Large intestine (tissue), 3 donors: Measurements from ENCODE around the gene USP12. TPM values are rescaled to one million over a fixed set of nuclear protein-coding genes. Genes with fewer than 3 reads are reported as not detected.

ENCODE experiments used
- DNase-seq, 2 donors: peaks; one replicate each; pipeline versions ENCODE4 v3.0.0 to v3.0.0-alpha.2; 2013
- H3K27ac ChIP-seq: one replicate; pipeline ENCODE4 v1.5.1; 2013; ENCODE audit warnings: low read length
- H3K27me3 ChIP-seq: 2 replicates; pipeline ENCODE4 v1.6.1; 2013; ENCODE audit warnings: low read length; ENCODE audit not compliant: control insufficient read depth, insufficient read depth
- H3K36me3 ChIP-seq: 2 replicates; pipeline ENCODE4 v1.6.1; 2013; ENCODE audit warnings: low read length; ENCODE audit not compliant: control insufficient read depth, insufficient read depth
- H3K4me1 ChIP-seq: one replicate; pipeline ENCODE4 v1.6.1; 2013; ENCODE audit warnings: low read length; ENCODE audit not compliant: control insufficient read depth, insufficient read depth
- H3K4me3 ChIP-seq: one replicate; pipeline ENCODE4 v1.5.1; 2013; ENCODE audit warnings: low read length
- H3K9me3 ChIP-seq: one replicate; pipeline ENCODE4 v1.6.1; 2013; ENCODE audit warnings: mild to moderate bottlenecking, low read depth, low read length, moderate library complexity; ENCODE audit not compliant: control insufficient read depth
- WGBS: methylation state at CpG from one replicate; pipeline ENCODE4 v1.1.5; 2013; ENCODE audit warnings: low lambda C conversion rate; ENCODE audit not compliant: insufficient coverage; 5-methylcytosine and 5-hydroxymethylcytosine counted together
- polyA plus RNA-seq: library from polyadenylated mRNA; unstranded; fragments of 120-200 nt; gene quantifications from one replicate; pipeline ENCODE4 v1.2.1, GENCODE V29; 2013

The USP12 gene
- polyA plus RNA-seq, 1 donor = 52.7 TPM

- Histone ChIP-seq H3K27ac (no peak overlapping the region), H3K4me3 (no peak overlapping the region), H3K4me1 (no peaks in the 10 kb centered on the region), H3K9me3 (peaks cover 5% of the 10 kb centered on the region), H3K36me3 (peaks cover 3% of the 10 kb centered on the region), H3K27me3 (no peaks in the 10 kb centered on the region)
- DNase-seq = no peak
- 90% methylated on average over 2 of the region's 4 CpGs for WGBS
These were observed 33.0 kb downstream of the USP12 start for GRCh38 chr13:27138457-27139093.

GRCh38 chr13:27137759-27138158 is 33.9 kb downstream of the USP12 start:
- no peak overlapping the region for H3K27ac ChIP-seq
- H3K4me3 ChIP-seq = no peak overlapping the region
- no peaks in the 10 kb centered on the region for H3K4me1 ChIP-seq
- H3K9me3 ChIP-seq = peaks cover 5% of the 10 kb centered on the region
- no peaks in the 10 kb centered on the region for H3K27me3 ChIP-seq
- no CpG with 5 or more reads among the region's 7 CpGs for WGBS
- no peak for DNase-seq
- peaks cover 3% of the 10 kb centered on the region for H3K36me3 ChIP-seq

- H3K27ac ChIP-seq = no peak overlapping the region
- DNase-seq = no peak
- no peaks in the 10 kb centered on the region for H3K4me1 ChIP-seq
- no peaks in the 10 kb centered on the region for H3K27me3 ChIP-seq
- 76% methylated on average over 3 of the region's 5 CpGs for WGBS
- H3K4me3 ChIP-seq = no peak overlapping the region
- H3K36me3 ChIP-seq = no peaks in the 10 kb centered on the region
- H3K9me3 ChIP-seq = no peaks in the 10 kb centered on the region
These were observed 36.6 kb downstream of the USP12 start for GRCh38 chr13:27135023-27135422.

- no CpG with 5 or more reads among the region's 2 CpGs for WGBS
- no peaks in the 10 kb centered on the region for H3K27me3 ChIP-seq
- H3K36me3 ChIP-seq = no peaks in the 10 kb centered on the region
- no peaks in the 10 kb centered on the region for H3K4me1 ChIP-seq
- no peak overlapping the region for H3K4me3 ChIP-seq
- DNase-seq = no peak
- no peaks in the 10 kb centered on the region for H3K9me3 ChIP-seq
- no peak overlapping the region for H3K27ac ChIP-seq
These were observed 37.7 kb downstream of the USP12 start for GRCh38 chr13:27133889-27134288.

GRCh38 chr13:27132538-27132937 is 39.1 kb downstream of the USP12 start:
- no peaks in the 10 kb centered on the region for H3K4me1 ChIP-seq
- H3K4me3 ChIP-seq = no peak overlapping the region
- WGBS = no CpG with 5 or more reads among the region's 5 CpGs
- no peaks in the 10 kb centered on the region for H3K36me3 ChIP-seq
- H3K27me3 ChIP-seq = no peaks in the 10 kb centered on the region
- DNase-seq = no peak
- no peak overlapping the region for H3K27ac ChIP-seq
- no peaks in the 10 kb centered on the region for H3K9me3 ChIP-seq

- Histone ChIP-seq H3K4me1 (no peaks in the 10 kb centered on the region), H3K9me3 (no peaks in the 10 kb centered on the region), H3K4me3 (no peak overlapping the region), H3K36me3 (no peaks in the 10 kb centered on the region), H3K27ac (no peak overlapping the region), H3K27me3 (no peaks in the 10 kb centered on the region)
- no peak for DNase-seq
- WGBS = 100% methylated on average over 3 of the region's 3 CpGs
These were observed 39.7 kb downstream of the USP12 start for GRCh38 chr13:27131906-27132305.

- no peaks in the 10 kb centered on the region for H3K4me1 ChIP-seq
- peak in 1 of 2 donors; percentile 42 for DNase-seq
These were observed 40.5 kb downstream of the USP12 start for GRCh38 chr13:27130979-27131623.

GRCh38 chr13:27130223-27130978 is 41.2 kb downstream of the USP12 start:
- Histone ChIP-seq H3K36me3 (no peaks in the 10 kb centered on the region), H3K4me3 (no peak overlapping the region), H3K27ac (no peak overlapping the region), H3K27me3 (no peaks in the 10 kb centered on the region), H3K4me1 (no peaks in the 10 kb centered on the region), H3K9me3 (peaks cover 6% of the 10 kb centered on the region)
- WGBS = no CpG with 5 or more reads among the region's 7 CpGs
- no peak for DNase-seq

More at GRCh38 chr13:27130979-27131623, 40.5 kb downstream of the USP12 start:
- Histone ChIP-seq H3K27ac (no peak overlapping the region), H3K27me3 (no peaks in the 10 kb centered on the region), H3K9me3 (no peaks in the 10 kb centered on the region), H3K4me3 (no peak overlapping the region), H3K36me3 (no peaks in the 10 kb centered on the region)
- WGBS = 40% methylated on average over 1 of the region's 4 CpGs

GRCh38 chr13:27128825-27129627 is 42.6 kb downstream of the USP12 start:
- Histone ChIP-seq H3K9me3 (peaks cover 6% of the 10 kb centered on the region), H3K27ac (no peak overlapping the region), H3K4me3 (no peak overlapping the region), H3K27me3 (no peaks in the 10 kb centered on the region), H3K4me1 (no peaks in the 10 kb centered on the region), H3K36me3 (no peaks in the 10 kb centered on the region)
- 90% methylated on average over 2 of the region's 8 CpGs for WGBS
- DNase-seq = no peak

- H3K36me3 ChIP-seq = peaks cover 3% of the 10 kb centered on the region
- no peak overlapping the region for H3K27ac ChIP-seq
- no peaks in the 10 kb centered on the region for H3K27me3 ChIP-seq
- peaks cover 6% of the 10 kb centered on the region for H3K9me3 ChIP-seq
- DNase-seq = no peak
- no peaks in the 10 kb centered on the region for H3K4me1 ChIP-seq
- no peak overlapping the region for H3K4me3 ChIP-seq
These were observed 44.8 kb downstream of the USP12 start for GRCh38 chr13:27126859-27127258.
